Glutamatergic neuron (in vitro differentiated cells): ENCODE data around the gene STX4. TPM values are rescaled to one million over a fixed set of nuclear protein-coding genes. Genes with fewer than 3 reads are reported as not detected.

Experiments used
- DNase-seq: peaks from one replicate; pipeline ENCODE4 v3.0.0; 2022
- H3K27ac Mint-ChIP-seq: one replicate; pipeline ENCODE4 v1.8.0; 2020; ENCODE audit warnings: mild to moderate bottlenecking, mixed read lengths, inconsistent platforms; ENCODE audit not compliant: unreplicated experiment
- H3K27me3 Mint-ChIP-seq: one replicate; pipeline ENCODE4 v1.8.0; 2020; ENCODE audit warnings: mild to moderate bottlenecking, moderate library complexity, mixed read lengths, inconsistent platforms; ENCODE audit not compliant: unreplicated experiment
- H3K36me3 Mint-ChIP-seq: one replicate; pipeline ENCODE4 v1.8.0; 2020; ENCODE audit warnings: mild to moderate bottlenecking, mixed read lengths, inconsistent platforms; ENCODE audit not compliant: unreplicated experiment
- H3K4me1 Mint-ChIP-seq: one replicate; pipeline ENCODE4 v1.8.0; 2020; ENCODE audit warnings: mild to moderate bottlenecking, low read depth, mixed read lengths, inconsistent platforms; ENCODE audit not compliant: unreplicated experiment
- H3K4me3 Mint-ChIP-seq: one replicate; pipeline ENCODE4 v1.8.0; 2020; ENCODE audit warnings: mild to moderate bottlenecking, mixed read lengths, inconsistent platforms; ENCODE audit not compliant: unreplicated experiment
- H3K9me3 Mint-ChIP-seq: one replicate; pipeline ENCODE4 v1.8.0; 2020; ENCODE audit warnings: mild to moderate bottlenecking, moderate library complexity, mixed read lengths, inconsistent platforms; ENCODE audit not compliant: unreplicated experiment
- CTCF ChIP-seq: fragments of 200-600 bp; sonication (generic); IDR thresholded peaks from one replicate; pipeline ENCODE4 v1.5.0; 2021; ENCODE audit not compliant: partially characterized antibody, unreplicated experiment
- total RNA-seq: library from RNA; stranded (reverse); fragmentation: NEBNext Ultra II Directional; extraction: Animal tissue kit (Norgen Biotek cat#: 25700); gene quantifications from one replicate; pipeline ENCODE4 v1.2.1, GENCODE V29; 2021; ENCODE audit not compliant: unreplicated experiment

STX4 gene
- total RNA-seq, 1 donor from 2014 or later, result 23.4 TPM

- Mint-ChIP-seq H3K27ac (peak overlapping the region; percentile 33), H3K27me3 (peaks cover 9% of the 10 kb centered on the region), H3K9me3 (peaks cover 7% of the 10 kb centered on the region), H3K4me3 (peak overlapping the region; percentile 90), H3K36me3 (no peaks in the 10 kb centered on the region), H3K4me1 (peaks cover 8% of the 10 kb centered on the region)
- TF ChIP-seq CTCF, result no peak
- peak; percentile 91 for DNase-seq
Observed at GRCh38 chr16:31033709-31034492, 543 bp downstream of the STX4 start.

GRCh38 chr16:31036691-31037090, 3.3 kb downstream of the STX4 start:
- H3K4me1 Mint-ChIP-seq, result peaks cover 8% of the 10 kb centered on the region
- no peak overlapping the region for H3K4me3 Mint-ChIP-seq
- TF ChIP-seq CTCF, result no peak
- no peaks in the 10 kb centered on the region for H3K36me3 Mint-ChIP-seq
- peaks cover 9% of the 10 kb centered on the region for H3K27me3 Mint-ChIP-seq
- peaks cover 8% of the 10 kb centered on the region for H3K9me3 Mint-ChIP-seq
- no peak overlapping the region for H3K27ac Mint-ChIP-seq
- DNase-seq, result no peak

GRCh38 chr16:31038993-31039392, 5.6 kb downstream of the STX4 start:
- H3K27ac Mint-ChIP-seq, result no peak overlapping the region
- H3K36me3 Mint-ChIP-seq, result no peaks in the 10 kb centered on the region
- peaks cover 5% of the 10 kb centered on the region for H3K27me3 Mint-ChIP-seq
- TF ChIP-seq CTCF, result no peak
- DNase-seq, result no peak
- peaks cover 3% of the 10 kb centered on the region for H3K4me1 Mint-ChIP-seq
- peaks cover 2% of the 10 kb centered on the region for H3K9me3 Mint-ChIP-seq
- H3K4me3 Mint-ChIP-seq, result no peak overlapping the region

GRCh38 chr16:31042866-31043265, 9.5 kb downstream of the STX4 start:
- DNase-seq, result no peak
- peaks cover 2% of the 10 kb centered on the region for H3K9me3 Mint-ChIP-seq
- H3K27ac Mint-ChIP-seq, result no peak overlapping the region
- TF ChIP-seq CTCF, result no peak
- peak overlapping the region; percentile 71 for H3K4me3 Mint-ChIP-seq
- peaks cover 3% of the 10 kb centered on the region for H3K27me3 Mint-ChIP-seq
- no peaks in the 10 kb centered on the region for H3K4me1 Mint-ChIP-seq
- H3K36me3 Mint-ChIP-seq, result no peaks in the 10 kb centered on the region

GRCh38 chr16:31043352-31043751, 10.0 kb downstream of the STX4 start:
- no peak for TF ChIP-seq CTCF
- Mint-ChIP-seq H3K9me3 (peaks cover 2% of the 10 kb centered on the region), H3K4me1 (no peaks in the 10 kb centered on the region), H3K27ac (no peak overlapping the region), H3K4me3 (peak overlapping the region; percentile 71), H3K27me3 (peaks cover 3% of the 10 kb centered on the region), H3K36me3 (no peaks in the 10 kb centered on the region)
- DNase-seq, result no peak
